Measurements from ENCODE around the gene NFIA.

The NFIA gene

GRCh38 chr1:61241411-61241838, 159.1 kb downstream of the NFIA start:
- peak in 14 of 56 donors; percentile 13 to 57 (median 28) for DNase-seq

GRCh38 chr1:61241973-61242381, 159.6 kb downstream of the NFIA start:
- DNase-seq = no peak

- peak in 6 of 56 donors; percentile 11 to 44 (median 23) for DNase-seq
Measured at GRCh38 chr1:61244114-61244513, 161.8 kb downstream of the NFIA start.

- no peak for DNase-seq
Measured at GRCh38 chr1:61245696-61246400, 163.5 kb downstream of the NFIA start.

GRCh38 chr1:61247051-61247825, 164.9 kb downstream of the NFIA start:
- no peak for DNase-seq

- no peak for DNase-seq
Measured at GRCh38 chr1:61247881-61248752, 165.8 kb downstream of the NFIA start.

GRCh38 chr1:61250933-61251332, 168.6 kb downstream of the NFIA start:
- DNase-seq = no peak

- DNase-seq = peak in 31 of 56 donors; percentile 18 to 75 (median 40)
Measured at GRCh38 chr1:61253059-61253735, 170.8 kb downstream of the NFIA start.

GRCh38 chr1:61253912-61254633, 171.7 kb downstream of the NFIA start:
- no peak for DNase-seq

- peak in 3 of 56 donors; percentile 18 to 27 (median 18) for DNase-seq
Measured at GRCh38 chr1:61254634-61255357, 172.4 kb downstream of the NFIA start.

GRCh38 chr1:61255358-61255703, 173.0 kb downstream of the NFIA start:
- DNase-seq = no peak

- DNase-seq = no peak
Measured at GRCh38 chr1:61259379-61260148, 177.2 kb downstream of the NFIA start.

GRCh38 chr1:61260171-61260570, 177.8 kb downstream of the NFIA start:
- no peak for DNase-seq

GRCh38 chr1:61261595-61261994, 179.2 kb downstream of the NFIA start:
- no peak for DNase-seq

GRCh38 chr1:61263905-61264824, 181.8 kb downstream of the NFIA start:
- no peak for DNase-seq

- DNase-seq = no peak
Measured at GRCh38 chr1:61264825-61265242, 182.5 kb downstream of the NFIA start.

GRCh38 chr1:61265665-61266064, 183.3 kb downstream of the NFIA start:
- DNase-seq = no peak

GRCh38 chr1:61266738-61267137, 184.4 kb downstream of the NFIA start:
- DNase-seq = no peak

Data from nucleus accumbens (tissue), 56 donors.